ENCODE measurements around the gene ADGRF1. TPM values are rescaled to one million over a fixed set of nuclear protein-coding genes. Genes with fewer than 3 reads are reported as not detected.

ADGRF1 gene
- polyA plus RNA-seq, 2 of the 4 experiments (the other 2 are of a cell fraction): 0.01 TPM; not detected in 1

DNA sequence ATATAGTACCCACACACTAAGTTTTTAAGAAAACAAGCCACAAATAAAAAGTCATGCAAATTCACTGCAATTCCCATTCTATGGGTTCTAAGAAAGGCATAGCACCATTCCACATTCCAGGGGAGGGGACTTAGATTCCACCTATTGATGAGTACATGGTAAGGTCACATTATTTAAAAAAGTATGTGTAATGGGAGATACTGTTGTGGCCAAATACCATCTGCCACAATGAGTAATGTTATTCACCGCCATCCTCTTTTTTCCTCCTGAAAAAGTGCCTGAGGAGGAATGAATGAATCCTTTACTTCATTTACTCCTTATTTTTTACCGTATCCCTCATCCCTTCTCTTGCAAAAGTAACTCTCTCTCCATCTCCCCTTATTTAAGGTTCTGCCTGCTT is 27.0 kb upstream of the ADGRF1 start:
- ATAC-seq: no peak
- WGBS (ENCODE audit: missing lambda C conversion rate): 82% methylated on average over 2 of the region's 2 CpGs
- POLR2A ChIA-PET: no interaction called here
- no peak overlapping the region for H3K4me2 ChIP-seq
- CTCF ChIA-PET: no interaction called here
- H3K27ac ChIP-seq: no peak overlapping the region
- no peak for DNase-seq (ENCODE audit: low read depth in 1 of 2, low spot score in 1 of 2)
- no peaks in the 10 kb centered on the region for H3K9me3 ChIP-seq
- no peaks in the 10 kb centered on the region for H3K4me1 ChIP-seq
- no peak for FAIRE-seq
- TF ChIP-seq, protein P1, sequence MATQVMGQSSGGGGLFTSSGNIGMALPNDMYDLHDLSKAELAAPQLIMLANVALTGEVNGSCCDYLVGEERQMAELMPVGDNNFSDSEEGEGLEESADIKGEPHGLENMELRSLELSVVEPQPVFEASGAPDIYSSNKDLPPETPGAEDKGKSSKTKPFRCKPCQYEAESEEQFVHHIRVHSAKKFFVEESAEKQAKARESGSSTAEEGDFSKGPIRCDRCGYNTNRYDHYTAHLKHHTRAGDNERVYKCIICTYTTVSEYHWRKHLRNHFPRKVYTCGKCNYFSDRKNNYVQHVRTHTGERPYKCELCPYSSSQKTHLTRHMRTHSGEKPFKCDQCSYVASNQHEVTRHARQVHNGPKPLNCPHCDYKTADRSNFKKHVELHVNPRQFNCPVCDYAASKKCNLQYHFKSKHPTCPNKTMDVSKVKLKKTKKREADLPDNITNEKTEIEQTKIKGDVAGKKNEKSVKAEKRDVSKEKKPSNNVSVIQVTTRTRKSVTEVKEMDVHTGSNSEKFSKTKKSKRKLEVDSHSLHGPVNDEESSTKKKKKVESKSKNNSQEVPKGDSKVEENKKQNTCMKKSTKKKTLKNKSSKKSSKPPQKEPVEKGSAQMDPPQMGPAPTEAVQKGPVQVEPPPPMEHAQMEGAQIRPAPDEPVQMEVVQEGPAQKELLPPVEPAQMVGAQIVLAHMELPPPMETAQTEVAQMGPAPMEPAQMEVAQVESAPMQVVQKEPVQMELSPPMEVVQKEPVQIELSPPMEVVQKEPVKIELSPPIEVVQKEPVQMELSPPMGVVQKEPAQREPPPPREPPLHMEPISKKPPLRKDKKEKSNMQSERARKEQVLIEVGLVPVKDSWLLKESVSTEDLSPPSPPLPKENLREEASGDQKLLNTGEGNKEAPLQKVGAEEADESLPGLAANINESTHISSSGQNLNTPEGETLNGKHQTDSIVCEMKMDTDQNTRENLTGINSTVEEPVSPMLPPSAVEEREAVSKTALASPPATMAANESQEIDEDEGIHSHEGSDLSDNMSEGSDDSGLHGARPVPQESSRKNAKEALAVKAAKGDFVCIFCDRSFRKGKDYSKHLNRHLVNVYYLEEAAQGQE (IDR thresholded peaks at IDR 0.05): no peak
- no peak for TF ChIP-seq HOXB5 (CRISPR knock-in tag; IDR thresholded peaks at IDR 0.05)
- TF ChIP-seq, protein P2, sequence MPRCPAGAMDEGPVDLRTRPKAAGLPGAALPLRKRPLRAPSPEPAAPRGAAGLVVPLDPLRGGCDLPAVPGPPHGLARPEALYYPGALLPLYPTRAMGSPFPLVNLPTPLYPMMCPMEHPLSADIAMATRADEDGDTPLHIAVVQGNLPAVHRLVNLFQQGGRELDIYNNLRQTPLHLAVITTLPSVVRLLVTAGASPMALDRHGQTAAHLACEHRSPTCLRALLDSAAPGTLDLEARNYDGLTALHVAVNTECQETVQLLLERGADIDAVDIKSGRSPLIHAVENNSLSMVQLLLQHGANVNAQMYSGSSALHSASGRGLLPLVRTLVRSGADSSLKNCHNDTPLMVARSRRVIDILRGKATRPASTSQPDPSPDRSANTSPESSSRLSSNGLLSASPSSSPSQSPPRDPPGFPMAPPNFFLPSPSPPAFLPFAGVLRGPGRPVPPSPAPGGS (IDR thresholded peaks at IDR 0.05): no peak
- TF ChIP-seq, protein P3, sequence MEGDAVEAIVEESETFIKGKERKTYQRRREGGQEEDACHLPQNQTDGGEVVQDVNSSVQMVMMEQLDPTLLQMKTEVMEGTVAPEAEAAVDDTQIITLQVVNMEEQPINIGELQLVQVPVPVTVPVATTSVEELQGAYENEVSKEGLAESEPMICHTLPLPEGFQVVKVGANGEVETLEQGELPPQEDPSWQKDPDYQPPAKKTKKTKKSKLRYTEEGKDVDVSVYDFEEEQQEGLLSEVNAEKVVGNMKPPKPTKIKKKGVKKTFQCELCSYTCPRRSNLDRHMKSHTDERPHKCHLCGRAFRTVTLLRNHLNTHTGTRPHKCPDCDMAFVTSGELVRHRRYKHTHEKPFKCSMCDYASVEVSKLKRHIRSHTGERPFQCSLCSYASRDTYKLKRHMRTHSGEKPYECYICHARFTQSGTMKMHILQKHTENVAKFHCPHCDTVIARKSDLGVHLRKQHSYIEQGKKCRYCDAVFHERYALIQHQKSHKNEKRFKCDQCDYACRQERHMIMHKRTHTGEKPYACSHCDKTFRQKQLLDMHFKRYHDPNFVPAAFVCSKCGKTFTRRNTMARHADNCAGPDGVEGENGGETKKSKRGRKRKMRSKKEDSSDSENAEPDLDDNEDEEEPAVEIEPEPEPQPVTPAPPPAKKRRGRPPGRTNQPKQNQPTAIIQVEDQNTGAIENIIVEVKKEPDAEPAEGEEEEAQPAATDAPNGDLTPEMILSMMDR (IDR thresholded peaks at IDR 0.05): no peak
- H3K4me3 ChIP-seq: no peak overlapping the region

DNA sequence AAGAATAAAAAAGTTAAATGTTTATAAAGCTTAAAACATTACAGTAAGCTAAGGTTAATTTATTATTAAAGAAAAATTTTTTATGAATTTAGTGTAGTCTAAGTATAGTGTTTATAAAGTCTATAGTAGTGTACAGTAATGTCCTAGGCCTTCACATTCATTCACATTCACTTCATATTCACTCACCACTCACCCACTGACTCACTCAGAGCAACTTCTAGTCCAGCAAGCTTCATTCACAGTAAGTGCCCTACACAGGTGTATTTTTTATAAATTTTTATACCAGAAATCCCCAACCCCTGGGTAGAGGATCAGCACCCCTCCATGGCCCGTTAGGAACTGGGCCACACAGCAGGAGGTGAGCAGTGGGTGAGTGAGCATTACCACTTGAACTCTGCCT is 24.3 kb upstream of the ADGRF1 start:
- DNase-seq (ENCODE audit: low read depth in 1 of 2, low spot score in 1 of 2) (no peak), FAIRE-seq (no peak), ATAC-seq (no peak)
- Histone ChIP-seq H3K4me2 (no peak overlapping the region), H3K27ac (no peak overlapping the region), H3K9me3 (no peaks in the 10 kb centered on the region), H3K4me1 (no peaks in the 10 kb centered on the region), H3K4me3 (no peak overlapping the region)
- TF ChIP-seq, protein P4, sequence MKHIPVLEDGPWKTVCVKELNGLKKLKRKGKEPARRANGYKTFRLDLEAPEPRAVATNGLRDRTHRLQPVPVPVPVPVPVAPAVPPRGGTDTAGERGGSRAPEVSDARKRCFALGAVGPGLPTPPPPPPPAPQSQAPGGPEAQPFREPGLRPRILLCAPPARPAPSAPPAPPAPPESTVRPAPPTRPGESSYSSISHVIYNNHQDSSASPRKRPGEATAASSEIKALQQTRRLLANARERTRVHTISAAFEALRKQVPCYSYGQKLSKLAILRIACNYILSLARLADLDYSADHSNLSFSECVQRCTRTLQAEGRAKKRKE (CRISPR knock-in tag; IDR thresholded peaks at IDR 0.05; ENCODE audit: low read depth): no peak
- TF ChIP-seq RNF2 (IDR thresholded peaks at IDR 0.05; ENCODE audit: borderline replicate concordance, low read depth) (no peak), HOXA7 (CRISPR knock-in tag; IDR thresholded peaks at IDR 0.05) (no peak), CBX8 (IDR thresholded peaks at IDR 0.05) (no peak), NFE2L2 (conservative IDR thresholded peaks at IDR 0.05; ENCODE audit: low read length) (no peak), TFCP2L1 (CRISPR knock-in tag; IDR thresholded peaks at IDR 0.05) (no peak), ZNF302 (CRISPR knock-in tag; IDR thresholded peaks at IDR 0.05) (no peak), BHLHE40 (IDR thresholded peaks at IDR 0.05; ENCODE audit: low read depth, low read length) (no peak), FOSB (CRISPR knock-in tag; IDR thresholded peaks at IDR 0.05) (no peak), RFX5 (IDR thresholded peaks at IDR 0.05) (no peak), FOXS1 (CRISPR knock-in tag; IDR thresholded peaks at IDR 0.05) (no peak), RCOR1 (IDR thresholded peaks at IDR 0.05; ENCODE audit: low read depth, low read length) (no peak), EHF (CRISPR knock-in tag; IDR thresholded peaks at IDR 0.05) (no peak), ZC3H11A (IDR thresholded peaks at IDR 0.05) (no peak)
- TF ChIP-seq, protein P5, sequence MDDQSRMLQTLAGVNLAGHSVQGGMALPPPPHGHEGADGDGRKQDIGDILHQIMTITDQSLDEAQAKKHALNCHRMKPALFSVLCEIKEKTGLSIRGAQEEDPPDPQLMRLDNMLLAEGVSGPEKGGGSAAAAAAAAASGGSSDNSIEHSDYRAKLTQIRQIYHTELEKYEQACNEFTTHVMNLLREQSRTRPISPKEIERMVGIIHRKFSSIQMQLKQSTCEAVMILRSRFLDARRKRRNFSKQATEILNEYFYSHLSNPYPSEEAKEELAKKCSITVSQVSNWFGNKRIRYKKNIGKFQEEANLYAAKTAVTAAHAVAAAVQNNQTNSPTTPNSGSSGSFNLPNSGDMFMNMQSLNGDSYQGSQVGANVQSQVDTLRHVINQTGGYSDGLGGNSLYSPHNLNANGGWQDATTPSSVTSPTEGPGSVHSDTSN (IDR thresholded peaks at IDR 0.05): no peak
- TF ChIP-seq, protein P6, sequence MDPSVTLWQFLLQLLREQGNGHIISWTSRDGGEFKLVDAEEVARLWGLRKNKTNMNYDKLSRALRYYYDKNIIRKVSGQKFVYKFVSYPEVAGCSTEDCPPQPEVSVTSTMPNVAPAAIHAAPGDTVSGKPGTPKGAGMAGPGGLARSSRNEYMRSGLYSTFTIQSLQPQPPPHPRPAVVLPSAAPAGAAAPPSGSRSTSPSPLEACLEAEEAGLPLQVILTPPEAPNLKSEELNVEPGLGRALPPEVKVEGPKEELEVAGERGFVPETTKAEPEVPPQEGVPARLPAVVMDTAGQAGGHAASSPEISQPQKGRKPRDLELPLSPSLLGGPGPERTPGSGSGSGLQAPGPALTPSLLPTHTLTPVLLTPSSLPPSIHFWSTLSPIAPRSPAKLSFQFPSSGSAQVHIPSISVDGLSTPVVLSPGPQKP (IDR thresholded peaks at IDR 0.05; ENCODE audit: low read depth, low read length): no peak
- TF ChIP-seq, protein P1 (IDR thresholded peaks at IDR 0.05): no peak
- TF ChIP-seq, protein P7, sequence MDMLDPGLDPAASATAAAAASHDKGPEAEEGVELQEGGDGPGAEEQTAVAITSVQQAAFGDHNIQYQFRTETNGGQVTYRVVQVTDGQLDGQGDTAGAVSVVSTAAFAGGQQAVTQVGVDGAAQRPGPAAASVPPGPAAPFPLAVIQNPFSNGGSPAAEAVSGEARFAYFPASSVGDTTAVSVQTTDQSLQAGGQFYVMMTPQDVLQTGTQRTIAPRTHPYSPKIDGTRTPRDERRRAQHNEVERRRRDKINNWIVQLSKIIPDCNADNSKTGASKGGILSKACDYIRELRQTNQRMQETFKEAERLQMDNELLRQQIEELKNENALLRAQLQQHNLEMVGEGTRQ (IDR thresholded peaks at IDR 0.05): no peak
- ChIA-PET POLR2A (no interaction called here), CTCF (interaction anchor here (1.0 to 1.5 kb wide), 3 partner anchors 19 to 212 kb away, joined by 4 to 8 read pairs (median 6); no protein-coding TSS in a partner anchor)
- WGBS (ENCODE audit: missing lambda C conversion rate): 56% methylated on average over 1 of the region's 1 CpG

Measured in A549 (cell line).